ENCODE results near the gene UQCRHL.
A peak's percentile ranks its signal among the peaks of the same experiment; 100 is the strongest.

The UQCRHL gene

DNA sequence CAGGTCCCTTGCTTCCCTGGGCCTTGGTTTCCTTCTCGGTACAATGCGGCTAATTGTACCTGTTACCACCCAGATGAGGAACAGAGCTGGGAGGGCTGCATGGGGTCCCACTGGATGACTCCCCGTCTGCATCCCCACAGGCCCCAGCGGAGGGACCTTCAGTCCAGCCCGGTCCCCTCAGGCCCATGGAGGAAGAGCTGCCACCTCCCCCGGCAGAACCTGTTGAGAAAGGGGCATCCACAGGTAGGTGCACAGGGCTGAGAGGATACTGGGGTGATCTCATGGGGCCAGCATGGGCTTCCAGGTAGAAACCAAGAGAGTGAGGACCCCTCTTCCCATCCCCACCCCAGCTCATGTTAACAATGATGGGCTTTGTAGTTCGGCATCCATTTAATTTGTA, 39.1 kb downstream of the UQCRHL start:
- no peak overlapping the region for H3K27ac ChIP-seq
- no peak for DNase-seq
- H3K27me3 ChIP-seq (replicated peaks) = no peaks in the 10 kb centered on the region
- in situ Hi-C loops (cut with HindIII; ENCODE audit: low pct_ligation_motif_present, low sequenced_read_pairs) = no loop called here
- TF ChIP-seq, protein P1, sequence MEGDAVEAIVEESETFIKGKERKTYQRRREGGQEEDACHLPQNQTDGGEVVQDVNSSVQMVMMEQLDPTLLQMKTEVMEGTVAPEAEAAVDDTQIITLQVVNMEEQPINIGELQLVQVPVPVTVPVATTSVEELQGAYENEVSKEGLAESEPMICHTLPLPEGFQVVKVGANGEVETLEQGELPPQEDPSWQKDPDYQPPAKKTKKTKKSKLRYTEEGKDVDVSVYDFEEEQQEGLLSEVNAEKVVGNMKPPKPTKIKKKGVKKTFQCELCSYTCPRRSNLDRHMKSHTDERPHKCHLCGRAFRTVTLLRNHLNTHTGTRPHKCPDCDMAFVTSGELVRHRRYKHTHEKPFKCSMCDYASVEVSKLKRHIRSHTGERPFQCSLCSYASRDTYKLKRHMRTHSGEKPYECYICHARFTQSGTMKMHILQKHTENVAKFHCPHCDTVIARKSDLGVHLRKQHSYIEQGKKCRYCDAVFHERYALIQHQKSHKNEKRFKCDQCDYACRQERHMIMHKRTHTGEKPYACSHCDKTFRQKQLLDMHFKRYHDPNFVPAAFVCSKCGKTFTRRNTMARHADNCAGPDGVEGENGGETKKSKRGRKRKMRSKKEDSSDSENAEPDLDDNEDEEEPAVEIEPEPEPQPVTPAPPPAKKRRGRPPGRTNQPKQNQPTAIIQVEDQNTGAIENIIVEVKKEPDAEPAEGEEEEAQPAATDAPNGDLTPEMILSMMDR (IDR thresholded peaks at IDR 0.05; ENCODE audit: low read depth, low read length, missing control alignments) = no peak
- H3K36me3 ChIP-seq (replicated peaks) = peaks cover 71% of the 10 kb centered on the region
- no peak overlapping the region for H3K4me3 ChIP-seq (ENCODE audit: low read depth, low read length)

GRCh38 chr1:15767941-15768340, 39.5 kb downstream of the UQCRHL start:
- H3K27ac ChIP-seq = no peak overlapping the region
- TF ChIP-seq, protein P1 (IDR thresholded peaks at IDR 0.05; ENCODE audit: low read depth, low read length, missing control alignments) = no peak
- H3K36me3 ChIP-seq (replicated peaks) = peaks cover 67% of the 10 kb centered on the region
- no peak overlapping the region for H3K4me3 ChIP-seq (ENCODE audit: low read depth, low read length)
- no peaks in the 10 kb centered on the region for H3K27me3 ChIP-seq (replicated peaks)
- in situ Hi-C loops (cut with HindIII; ENCODE audit: low pct_ligation_motif_present, low sequenced_read_pairs) = no loop called here
- DNase-seq = no peak

GRCh38 chr1:15765495-15766194, 41.8 kb downstream of the UQCRHL start:
- Histone ChIP-seq H3K27ac (no peak overlapping the region), H3K36me3 (replicated peaks) (peaks cover 46% of the 10 kb centered on the region), H3K27me3 (replicated peaks) (no peaks in the 10 kb centered on the region), H3K4me3 (ENCODE audit: low read depth, low read length) (no peak overlapping the region)
- in situ Hi-C loops (cut with HindIII; ENCODE audit: low pct_ligation_motif_present, low sequenced_read_pairs) = no loop called here
- TF ChIP-seq, protein P1 (IDR thresholded peaks at IDR 0.05; ENCODE audit: low read depth, low read length, missing control alignments) = no peak
- peak; percentile 55 for DNase-seq

DNA sequence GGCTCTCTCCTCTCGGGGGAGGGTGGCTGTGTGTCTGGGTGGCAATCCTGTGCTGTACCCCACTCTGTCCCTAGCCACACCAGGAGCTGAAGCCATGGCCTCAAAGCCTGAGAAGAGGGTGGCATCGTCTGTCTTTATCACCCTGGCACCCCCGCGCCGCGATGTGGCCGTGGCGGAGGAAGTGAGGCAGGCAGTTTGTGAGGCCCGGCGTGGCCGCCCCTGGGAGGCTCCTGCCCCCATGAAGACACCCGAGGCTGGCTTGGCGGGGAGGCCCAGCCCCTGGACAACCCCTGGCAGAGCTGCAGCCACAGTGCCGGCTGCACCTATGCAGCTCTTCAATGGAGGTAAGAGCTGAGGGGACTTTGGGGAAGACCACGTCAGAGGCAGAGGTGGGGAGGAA, 42.6 kb downstream of the UQCRHL start:
- H3K4me3 ChIP-seq (ENCODE audit: low read depth, low read length) = no peak overlapping the region
- no peaks in the 10 kb centered on the region for H3K27me3 ChIP-seq (replicated peaks)
- H3K27ac ChIP-seq = no peak overlapping the region
- no peak for DNase-seq
- H3K36me3 ChIP-seq (replicated peaks) = peaks cover 39% of the 10 kb centered on the region
- in situ Hi-C loops (cut with HindIII; ENCODE audit: low pct_ligation_motif_present, low sequenced_read_pairs) = no loop called here
- TF ChIP-seq, protein P1 (IDR thresholded peaks at IDR 0.05; ENCODE audit: low read depth, low read length, missing control alignments) = no peak

DNA sequence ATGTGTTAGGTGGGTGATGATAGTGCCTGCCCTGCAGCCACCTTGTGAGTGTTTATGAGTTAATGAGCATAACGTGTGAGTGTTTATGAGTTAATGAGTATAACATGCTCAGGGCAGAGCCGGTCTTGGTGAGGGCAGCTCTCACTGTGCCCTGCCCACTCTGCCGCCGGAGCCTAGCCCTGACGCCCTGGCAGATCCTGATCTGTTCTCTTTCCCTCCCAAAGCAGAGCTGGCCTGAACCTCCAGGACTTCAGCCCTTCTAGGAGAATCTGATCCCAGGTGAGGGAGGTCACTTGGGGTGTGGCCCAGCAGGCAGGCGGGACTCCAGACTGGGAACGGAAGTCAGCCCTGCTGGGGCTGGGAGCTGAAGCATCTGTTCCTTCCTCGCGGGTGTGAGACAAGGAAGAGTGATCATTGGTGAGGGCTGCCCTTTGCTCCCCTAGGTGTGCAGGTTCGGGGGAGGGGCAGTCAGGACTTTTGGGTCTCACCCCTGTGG, 43.1 kb downstream of the UQCRHL start:
- H3K36me3 ChIP-seq (replicated peaks) = peaks cover 35% of the 10 kb centered on the region
- in situ Hi-C loops (cut with HindIII; ENCODE audit: low pct_ligation_motif_present, low sequenced_read_pairs) = no loop called here
- no peak for DNase-seq
- TF ChIP-seq, protein P1 (IDR thresholded peaks at IDR 0.05; ENCODE audit: low read depth, low read length, missing control alignments) = no peak
- H3K27me3 ChIP-seq (replicated peaks) = no peaks in the 10 kb centered on the region
- H3K4me3 ChIP-seq (ENCODE audit: low read depth, low read length) = no peak overlapping the region
- no peak overlapping the region for H3K27ac ChIP-seq

DNA sequence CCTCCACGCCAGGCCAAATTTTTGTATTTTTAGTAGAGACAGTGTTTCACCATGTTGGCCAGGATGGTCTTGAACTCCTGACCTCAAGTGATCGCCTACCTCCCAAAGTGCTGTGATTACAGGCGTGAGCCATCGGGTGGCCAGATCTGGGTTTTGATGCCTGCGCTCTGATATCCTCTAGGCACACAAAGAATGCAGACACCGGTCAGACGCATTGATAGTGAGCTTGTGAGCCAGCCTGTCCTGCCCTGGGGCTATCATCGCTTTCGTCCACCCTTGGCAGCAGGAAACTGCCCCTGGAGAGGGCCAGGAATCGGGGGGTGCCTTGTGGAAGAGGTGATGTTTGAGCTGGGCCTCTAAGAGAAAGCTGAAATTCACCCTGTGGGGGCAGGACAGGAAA, 44.9 kb downstream of the UQCRHL start:
- no peak for DNase-seq
- H3K27ac ChIP-seq = no peak overlapping the region
- no peaks in the 10 kb centered on the region for H3K27me3 ChIP-seq (replicated peaks)
- in situ Hi-C loops (cut with HindIII; ENCODE audit: low pct_ligation_motif_present, low sequenced_read_pairs) = no loop called here
- no peak overlapping the region for H3K4me3 ChIP-seq (ENCODE audit: low read depth, low read length)
- H3K36me3 ChIP-seq (replicated peaks) = peaks cover 18% of the 10 kb centered on the region
- TF ChIP-seq, protein P1 (IDR thresholded peaks at IDR 0.05; ENCODE audit: low read depth, low read length, missing control alignments) = no peak
